ENCODE measurements around the gene KCNK2.

KCNK2 gene

DNA sequence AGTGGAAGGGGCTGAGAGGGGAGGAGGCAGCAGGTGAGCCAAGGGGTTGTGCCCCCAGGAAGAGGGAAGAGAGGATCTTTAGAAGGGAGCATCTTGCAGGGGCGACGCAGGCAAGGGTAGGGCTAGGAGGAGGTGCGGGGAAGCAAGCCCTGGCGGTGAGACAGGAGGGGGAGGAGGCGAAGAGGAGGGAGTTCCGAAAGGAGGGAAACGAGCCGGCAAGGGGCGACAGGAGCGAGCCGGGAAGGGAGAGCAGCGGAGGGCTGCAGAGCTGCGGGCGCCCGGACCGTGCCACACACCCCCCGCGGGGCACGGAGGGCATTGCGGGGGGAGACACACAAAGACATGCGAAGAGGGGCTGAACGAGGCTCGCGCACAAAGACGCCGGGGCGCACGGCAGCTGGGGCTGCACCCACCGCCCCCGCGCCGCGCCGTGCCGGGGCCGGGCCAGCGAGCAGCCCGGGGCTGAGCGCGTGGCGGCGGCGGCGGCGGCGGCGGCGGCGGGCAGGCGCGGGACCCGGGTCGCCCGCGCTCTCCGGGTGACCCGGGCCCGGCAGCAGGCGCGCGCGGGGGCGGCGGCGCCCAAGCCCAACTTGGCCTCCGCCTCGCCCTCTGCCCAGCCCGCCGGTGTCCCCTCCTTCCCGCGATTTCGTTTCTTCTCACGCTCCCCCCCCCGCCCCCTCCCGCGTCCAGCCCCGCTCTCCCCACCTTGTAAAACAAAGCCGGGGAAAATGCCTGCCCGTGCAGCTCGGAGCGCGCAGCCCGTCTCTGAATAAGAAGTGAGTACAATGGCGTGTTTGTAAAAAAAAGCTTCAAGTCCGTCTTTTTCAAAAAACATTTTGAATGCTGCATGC lies at the start of gene KCNK2:
Gene KCNK2 (plus strand): TSS at position 206 of the 851 bp plus-strand sequence. CDS start 649 bp downstream, outside the sequence.
- no peak for TF ChIP-seq CTCF (IDR thresholded peaks at IDR 0.05; ENCODE audit: control extremely low read depth, extremely low read depth, low read depth, missing control alignments)
- ChIA-PET POLR2A (no interaction called here), CTCF (interaction anchor here (1.5 kb wide), 1 partner anchor 9 kb away, joined by 3 read pairs; no protein-coding TSS in a partner anchor)
- peak; percentile 16 for DNase-seq (ENCODE audit: extremely low spot score)

DNA sequence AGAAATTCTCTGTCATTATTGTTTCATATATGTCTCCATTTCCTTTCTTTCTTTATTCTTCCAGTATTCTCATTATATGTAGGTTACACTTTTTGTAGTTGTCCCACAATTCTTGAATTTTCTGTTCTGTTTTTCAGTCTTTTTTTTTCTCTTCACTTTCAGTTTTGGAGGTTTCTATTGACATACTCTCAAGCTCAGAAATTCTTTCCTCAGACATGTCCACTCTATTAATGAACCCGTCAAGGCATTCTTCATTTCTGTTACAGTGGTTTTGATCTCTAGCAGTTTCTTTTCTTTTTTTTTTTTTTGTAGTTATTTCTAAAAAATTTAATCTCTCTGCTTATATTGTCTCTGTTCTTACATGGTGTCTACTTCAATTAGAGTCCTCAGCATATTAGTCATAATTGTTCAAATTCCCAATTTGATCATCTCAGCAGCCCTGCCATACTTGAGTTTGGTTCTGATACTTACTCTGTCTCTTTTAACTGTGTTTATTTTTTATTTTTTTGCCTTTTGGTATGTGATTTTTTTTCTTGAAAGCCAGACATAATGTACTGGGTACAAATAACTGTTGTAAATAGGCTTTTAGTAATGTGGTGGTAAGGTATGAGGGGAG lies 49.5 kb upstream of the KCNK2 start:
- ChIA-PET POLR2A (no interaction called here), CTCF (no interaction called here)
- TF ChIP-seq CTCF (IDR thresholded peaks at IDR 0.05; ENCODE audit: control extremely low read depth, extremely low read depth, low read depth, missing control alignments), result no peak
- no peak for DNase-seq (ENCODE audit: extremely low spot score)

DNA sequence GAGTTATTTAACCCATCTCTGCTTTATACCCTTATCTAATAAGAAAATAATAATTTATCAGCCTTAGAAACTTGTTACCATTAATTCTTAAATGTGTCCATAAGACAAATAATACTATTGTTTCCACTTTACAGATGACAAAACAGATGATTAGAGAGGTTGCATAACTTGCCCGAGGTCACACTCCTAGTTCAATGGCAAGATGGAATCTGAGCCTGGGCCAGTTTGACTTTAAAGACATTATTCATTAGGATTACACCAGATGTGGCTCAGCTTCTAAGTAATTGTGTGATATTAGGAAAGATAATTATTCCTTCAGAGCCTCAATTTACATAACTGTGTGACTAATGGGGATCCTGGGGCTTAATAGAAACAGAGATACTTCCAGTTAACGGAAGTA lies 42.3 kb upstream of the KCNK2 start:
- ChIA-PET CTCF (no interaction called here), POLR2A (no interaction called here)
- DNase-seq (ENCODE audit: extremely low spot score), result no peak
- no peak for TF ChIP-seq CTCF (IDR thresholded peaks at IDR 0.05; ENCODE audit: control extremely low read depth, extremely low read depth, low read depth, missing control alignments)

DNA sequence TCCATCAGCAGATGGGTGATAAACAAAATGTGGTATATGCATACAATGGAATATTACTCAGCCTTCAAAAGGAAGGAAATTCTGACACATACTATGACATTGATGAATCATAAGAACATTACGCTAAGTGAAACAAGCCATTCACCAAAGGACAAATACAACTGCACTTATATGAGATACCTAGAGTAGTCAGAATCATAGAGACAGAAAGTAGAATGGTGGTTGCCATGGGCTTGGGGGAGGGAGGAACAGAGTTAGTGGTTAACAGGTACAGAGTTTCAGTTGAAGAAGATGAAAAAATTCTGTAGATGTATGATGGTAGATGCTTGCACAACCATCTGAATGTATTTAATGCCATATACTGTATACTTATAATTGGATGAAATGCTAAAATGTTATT lies 39.1 kb upstream of the KCNK2 start:
- no peak for TF ChIP-seq CTCF (IDR thresholded peaks at IDR 0.05; ENCODE audit: control extremely low read depth, extremely low read depth, low read depth, missing control alignments)

DNA sequence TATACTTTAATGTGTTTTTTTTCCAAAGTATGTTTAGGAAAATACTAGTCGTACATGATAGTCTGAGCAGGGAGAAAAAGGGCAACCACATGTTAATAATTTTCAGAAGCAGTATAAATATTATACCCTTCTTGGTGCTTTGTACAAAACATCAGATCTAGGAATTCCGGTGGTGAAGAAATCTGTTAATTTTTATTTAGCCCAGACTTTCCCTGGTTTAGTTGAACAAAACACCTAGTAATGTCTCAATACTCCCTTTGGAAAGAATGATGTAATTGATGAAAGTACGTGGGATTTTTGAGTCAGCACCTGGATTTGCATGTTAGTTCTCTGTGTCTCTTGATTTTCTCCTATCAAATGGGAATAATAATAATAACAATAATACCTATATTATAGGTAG lies 38.4 kb upstream of the KCNK2 start:
- CTCF ChIA-PET, result no interaction called here
- DNase-seq (ENCODE audit: extremely low spot score), result no peak
- TF ChIP-seq CTCF (IDR thresholded peaks at IDR 0.05; ENCODE audit: control extremely low read depth, extremely low read depth, low read depth, missing control alignments), result no peak
- POLR2A ChIA-PET, result no interaction called here

More for the DNA sequence above, 39.1 kb upstream of the KCNK2 start:
- ChIA-PET CTCF (no interaction called here), POLR2A (no interaction called here)
- no peak for DNase-seq (ENCODE audit: extremely low spot score)

- ChIA-PET POLR2A (no interaction called here), CTCF (interaction anchor here (0.8 kb wide), 1 partner anchor 17 kb away, joined by 3 read pairs; no protein-coding TSS in a partner anchor)
- DNase-seq (ENCODE audit: extremely low spot score), result no peak
- TF ChIP-seq CTCF (IDR thresholded peaks at IDR 0.05; ENCODE audit: control extremely low read depth, extremely low read depth, low read depth, missing control alignments), result no peak
Observed at GRCh38 chr1:215045698-215046308, 36.7 kb upstream of the KCNK2 start.
